ENCODE results near the gene LAMA2.

LAMA2 gene

GRCh38 chr6:129105035-129105434 lies 222.1 kb downstream of the LAMA2 start:
- Histone ChIP-seq H4K20me1 (ENCODE audit: insufficient read depth, low read length) (no peaks in the 10 kb centered on the region), H3K27ac (ENCODE audit: low read length) (no peak overlapping the region), H2AFZ (ENCODE audit: low read depth, low read length) (no peak overlapping the region), H3K4me1 (ENCODE audit: low read length) (no peaks in the 10 kb centered on the region), H3K36me3 (replicated peaks; ENCODE audit: low read depth, low read length) (no peaks in the 10 kb centered on the region), H3K9me3 (ENCODE audit: insufficient read depth, low read length) (no peaks in the 10 kb centered on the region), H3K4me2 (ENCODE audit: low read length) (no peak overlapping the region), H3K27me3 (ENCODE audit: low read depth, low read length) (no peaks in the 10 kb centered on the region), H3K9ac (ENCODE audit: low read length) (no peak overlapping the region), H3K4me3 (ENCODE audit: low read length) (no peak overlapping the region), H3K79me2 (ENCODE audit: low read length) (no peaks in the 10 kb centered on the region)
- TF ChIP-seq EZH2phosphoT487 (IDR thresholded peaks at IDR 0.05; ENCODE audit: low read depth) (no peak), CTCF (IDR thresholded peaks at IDR 0.05; ENCODE audit: low read depth, low read length) (no peak)

- Histone ChIP-seq H3K27ac (ENCODE audit: low read length) (no peak overlapping the region), H3K36me3 (replicated peaks; ENCODE audit: low read depth, low read length) (no peaks in the 10 kb centered on the region), H3K4me3 (ENCODE audit: low read length) (no peak overlapping the region), H3K4me2 (ENCODE audit: low read length) (no peak overlapping the region), H3K27me3 (ENCODE audit: low read depth, low read length) (no peaks in the 10 kb centered on the region), H3K4me1 (ENCODE audit: low read length) (no peaks in the 10 kb centered on the region), H3K79me2 (ENCODE audit: low read length) (no peaks in the 10 kb centered on the region), H2AFZ (ENCODE audit: low read depth, low read length) (no peak overlapping the region), H3K9ac (ENCODE audit: low read length) (no peak overlapping the region), H3K9me3 (ENCODE audit: insufficient read depth, low read length) (no peaks in the 10 kb centered on the region), H4K20me1 (ENCODE audit: insufficient read depth, low read length) (no peaks in the 10 kb centered on the region)
- no peak for TF ChIP-seq EZH2phosphoT487 (IDR thresholded peaks at IDR 0.05; ENCODE audit: low read depth)
- no peak for TF ChIP-seq CTCF (IDR thresholded peaks at IDR 0.05; ENCODE audit: low read depth, low read length)
Observed at GRCh38 chr6:129105793-129106192, 222.9 kb downstream of the LAMA2 start.

- Histone ChIP-seq H3K36me3 (replicated peaks; ENCODE audit: low read depth, low read length) (no peaks in the 10 kb centered on the region), H2AFZ (ENCODE audit: low read depth, low read length) (no peak overlapping the region), H3K4me2 (ENCODE audit: low read length) (no peak overlapping the region), H3K4me3 (ENCODE audit: low read length) (no peak overlapping the region), H3K27me3 (ENCODE audit: low read depth, low read length) (no peaks in the 10 kb centered on the region), H4K20me1 (ENCODE audit: insufficient read depth, low read length) (no peaks in the 10 kb centered on the region), H3K27ac (ENCODE audit: low read length) (no peak overlapping the region), H3K4me1 (ENCODE audit: low read length) (no peaks in the 10 kb centered on the region), H3K9ac (ENCODE audit: low read length) (no peak overlapping the region), H3K79me2 (ENCODE audit: low read length) (no peaks in the 10 kb centered on the region), H3K9me3 (ENCODE audit: insufficient read depth, low read length) (no peaks in the 10 kb centered on the region)
- TF ChIP-seq EZH2phosphoT487 (IDR thresholded peaks at IDR 0.05; ENCODE audit: low read depth) (no peak), CTCF (IDR thresholded peaks at IDR 0.05; ENCODE audit: low read depth, low read length) (no peak)
Observed at GRCh38 chr6:129108337-129108736, 225.4 kb downstream of the LAMA2 start.

- Histone ChIP-seq H3K27me3 (ENCODE audit: low read depth, low read length) (no peaks in the 10 kb centered on the region), H4K20me1 (ENCODE audit: insufficient read depth, low read length) (no peaks in the 10 kb centered on the region), H3K27ac (ENCODE audit: low read length) (no peak overlapping the region), H2AFZ (ENCODE audit: low read depth, low read length) (no peak overlapping the region), H3K36me3 (replicated peaks; ENCODE audit: low read depth, low read length) (no peaks in the 10 kb centered on the region), H3K4me3 (ENCODE audit: low read length) (no peak overlapping the region), H3K4me2 (ENCODE audit: low read length) (no peak overlapping the region), H3K9me3 (ENCODE audit: insufficient read depth, low read length) (no peaks in the 10 kb centered on the region), H3K79me2 (ENCODE audit: low read length) (no peaks in the 10 kb centered on the region), H3K9ac (ENCODE audit: low read length) (no peak overlapping the region), H3K4me1 (ENCODE audit: low read length) (no peaks in the 10 kb centered on the region)
- TF ChIP-seq EZH2phosphoT487 (IDR thresholded peaks at IDR 0.05; ENCODE audit: low read depth) (no peak), CTCF (IDR thresholded peaks at IDR 0.05; ENCODE audit: low read depth, low read length) (no peak)
Observed at GRCh38 chr6:129110690-129111343, 227.9 kb downstream of the LAMA2 start.
